NCI-H774 (cell line): ENCODE data around the gene NPEPPS.

Source experiments
- DNase-seq: peaks from one replicate; lab custom pipeline; 2025; lab: John Stamatoyannopoulos, UW

The NPEPPS gene

DNA sequence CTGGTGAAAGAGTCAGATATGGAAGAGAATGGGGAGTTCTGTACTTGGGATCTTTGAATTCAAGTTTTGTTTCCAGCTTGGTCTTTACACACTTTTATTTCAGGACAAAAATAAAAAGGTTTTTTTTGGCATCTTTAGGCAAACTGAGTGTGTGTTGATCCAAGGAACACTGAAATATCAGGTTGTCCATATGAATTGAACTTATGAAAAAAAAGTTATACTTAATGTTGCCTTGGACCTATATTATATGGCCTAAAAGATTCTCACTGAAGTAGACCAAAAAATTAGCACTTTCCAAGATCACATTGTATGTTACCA lies 133.7 kb downstream of the NPEPPS start:
- no peak for DNase-seq

DNA sequence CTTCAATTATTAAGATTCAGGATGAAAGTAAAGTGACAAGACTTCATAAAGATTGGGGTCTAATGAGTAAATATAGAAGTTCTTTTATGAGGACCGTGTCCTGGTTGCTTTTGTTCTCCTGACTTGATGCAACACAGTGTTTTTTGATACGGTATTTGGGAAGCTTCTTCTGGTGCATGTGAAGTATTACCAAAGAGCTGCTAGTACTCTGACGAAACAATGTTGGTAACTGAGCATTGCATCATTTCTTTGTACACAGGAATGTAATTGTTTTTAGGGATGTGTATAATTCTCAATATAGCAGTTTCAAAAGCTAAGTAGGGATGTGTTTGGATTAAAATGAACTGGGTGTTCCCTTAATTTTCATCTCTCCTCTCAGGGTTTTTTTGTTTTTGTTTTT lies 134.7 kb downstream of the NPEPPS start:
- DNase-seq = no peak

DNA sequence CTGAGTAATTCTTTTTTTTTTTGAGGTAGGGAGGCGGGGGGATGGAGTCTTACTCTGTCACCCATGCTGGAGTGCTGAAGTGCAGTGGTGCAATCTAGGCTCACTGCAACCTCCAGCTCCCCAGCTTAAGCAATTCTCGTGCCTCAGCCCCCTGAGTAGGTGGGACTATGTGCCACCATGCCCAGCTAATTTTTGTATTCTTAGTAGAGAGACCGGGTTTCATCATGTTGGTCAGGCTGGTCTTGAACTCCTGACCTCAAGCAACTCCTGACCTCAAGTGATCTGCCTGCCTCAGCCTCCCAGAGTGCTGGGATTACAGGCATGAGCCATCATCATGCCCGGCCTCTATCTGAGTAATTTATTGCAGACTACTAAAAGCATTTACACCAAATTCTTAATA lies 138.2 kb downstream of the NPEPPS start:
- DNase-seq = no peak

DNA sequence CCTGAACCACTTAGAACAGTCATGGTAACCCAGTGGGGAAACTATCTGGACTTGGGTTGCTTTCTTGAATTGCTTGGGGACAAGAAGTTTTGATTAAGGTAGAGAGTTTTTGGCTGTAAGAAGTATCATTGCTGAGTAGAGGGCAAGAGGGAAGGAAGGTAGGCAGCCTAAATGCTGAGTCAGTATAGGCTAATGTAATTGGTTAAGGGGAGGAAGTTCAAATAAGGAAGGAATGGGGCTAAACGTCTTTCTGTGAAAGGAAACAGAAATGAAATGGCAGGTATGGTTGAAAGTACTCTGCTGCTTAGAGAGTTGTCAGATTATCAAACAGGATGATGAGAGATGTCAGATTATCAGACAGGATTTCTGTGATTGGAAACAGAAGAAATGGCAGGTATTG lies 139.2 kb downstream of the NPEPPS start:
- no peak for DNase-seq
